Fibroblast of lung (primary cell): ENCODE data around the gene USP32. TPM values are rescaled to one million over a fixed set of nuclear protein-coding genes. Genes with fewer than 3 reads are reported as not detected.

Source experiments
- DNase-seq, 2 donors: peaks; one replicate each; pipeline versions ENCODE4 v3.0.0 to v3.0.0-alpha.2; 2010; ENCODE audit warnings: low read depth in 2 of 2
- H2AFZ ChIP-seq: 2 replicates; pipeline ENCODE4 v1.5.1; 2012; ENCODE audit warnings: low read length, control low read depth, inconsistent platforms
- H3K27ac ChIP-seq: 2 replicates; pipeline ENCODE4 v1.5.1; 2011; ENCODE audit warnings: low read length, control low read depth; ENCODE audit not compliant: insufficient read depth
- H3K27me3 ChIP-seq: 2 replicates; pipeline ENCODE4 v1.5.1; 2011; ENCODE audit warnings: mild to moderate bottlenecking, low read length; ENCODE audit not compliant: control insufficient read depth, insufficient read depth
- H3K36me3 ChIP-seq: 2 replicates; pipeline ENCODE4 v1.5.1; 2011; ENCODE audit warnings: low read length; ENCODE audit not compliant: control insufficient read depth, insufficient read depth
- H3K4me1 ChIP-seq: 2 replicates; pipeline ENCODE4 v1.5.1; 2011; ENCODE audit warnings: low read length; ENCODE audit not compliant: control insufficient read depth, insufficient read depth; ENCODE audit errors: extremely low read depth
- H3K4me2 ChIP-seq: 2 replicates; pipeline ENCODE4 v1.5.1; 2011; ENCODE audit warnings: low read length, control low read depth; ENCODE audit not compliant: insufficient read depth; ENCODE audit errors: extremely low read depth
- H3K4me3 ChIP-seq, 4 experiments: fragments of 200-600 bp in 1 of 4; sonication (generic) in 1 of 4; replicated peaks in 1 of 4; 2 replicates each; pipeline ENCODE4 v1.5.1; 2011 to 2016; ENCODE audit warnings: low read length in 4 of 4, low read depth in 3 of 4, mild to moderate bottlenecking in 3 of 4, control low read depth in 2 of 4, inconsistent platforms in 1 of 4, mixed read lengths in 1 of 4; ENCODE audit not compliant: insufficient read depth in 1 of 4; ENCODE audit errors: control extremely low read depth in 1 of 4
- H3K79me2 ChIP-seq: 2 replicates; pipeline ENCODE4 v1.5.1; 2012; ENCODE audit warnings: mild to moderate bottlenecking, low read length, inconsistent platforms; ENCODE audit not compliant: control insufficient read depth, insufficient read depth
- H3K9ac ChIP-seq: 2 replicates; pipeline ENCODE4 v1.5.1; 2011; ENCODE audit warnings: mild to moderate bottlenecking, low read length, control low read depth; ENCODE audit not compliant: insufficient read depth
- H3K9me3 ChIP-seq: 2 replicates; pipeline ENCODE4 v1.5.1; 2012; ENCODE audit warnings: low read depth, low read length; ENCODE audit not compliant: control insufficient read depth, insufficient read depth
- H4K20me1 ChIP-seq: 2 replicates; pipeline ENCODE4 v1.5.1; 2011; ENCODE audit warnings: low read length; ENCODE audit not compliant: control insufficient read depth, insufficient read depth; ENCODE audit errors: extremely low read depth
- EZH2 ChIP-seq: IDR thresholded peaks from 2 replicates; pipeline ENCODE4 v1.5.1; 2012; ENCODE audit warnings: low read length, control low read depth, mild to moderate bottlenecking; ENCODE audit errors: missing control alignments
- polyA plus RNA-seq, 2 donors: library from polyadenylated mRNA; depleted of rRNA in 1 of 2; stranded (reverse) in 1 of 2; unstranded in 1 of 2; fragments of >200 nt; gene quantifications; 2 replicates each; pipeline ENCODE4 v1.2.1, GENCODE V29; 2011 to 2012; ENCODE audit warnings: missing spikeins in 1 of 2
- total RNA-seq: library from RNA; depleted of rRNA; stranded (reverse); fragments of >200 nt; gene quantifications from 2 replicates; pipeline ENCODE4 v1.2.1, GENCODE V29; 2014
- TF ChIP-seq, protein P1 (sequence below), 2 donors: IDR thresholded peaks in 1 of 2; conservative IDR thresholded peaks in 1 of 2; 1 replicate in 1 of 2; 2 replicates in 1 of 2; pipeline ENCODE4 v1.5.1; 2011 to 2012; ENCODE audit warnings: low read length in 2 of 2, control low read depth in 1 of 2, inconsistent platforms in 1 of 2, low read depth in 1 of 2, mild to moderate bottlenecking in 1 of 2

Gene USP32
- total and polyA plus RNA-seq, 2 donors (not counting 1 experiment from before 2014, with no cell fraction given) = 40.1 to 82.7 TPM

DNA sequence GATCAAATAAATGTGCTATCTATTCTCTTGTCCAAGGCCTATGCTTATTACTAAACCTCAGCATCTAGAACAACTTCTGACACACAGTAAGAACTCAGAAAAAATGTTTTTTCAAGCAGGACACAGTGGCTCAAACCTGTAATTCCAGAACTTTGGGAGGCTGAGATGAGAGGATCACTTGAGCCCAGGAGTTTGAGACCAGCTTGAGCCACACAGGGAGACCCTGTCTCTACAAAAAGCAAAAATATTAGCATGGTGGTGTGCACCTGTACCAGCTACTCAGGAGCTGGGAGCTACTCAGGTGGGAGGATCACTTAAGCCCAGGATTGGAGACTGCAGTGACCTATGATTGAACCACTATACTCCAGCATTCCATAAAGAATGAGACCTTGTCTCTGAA is 32.5 kb downstream of the USP32 start:
- Histone ChIP-seq H3K36me3 (no peaks in the 10 kb centered on the region), H3K4me2 (no peak overlapping the region), H3K27me3 (no peaks in the 10 kb centered on the region), H3K9me3 (no peaks in the 10 kb centered on the region), H3K4me3 (no peak overlapping the region), H3K27ac (no peak overlapping the region), H4K20me1 (peaks cover 2% of the 10 kb centered on the region), H2AFZ (no peak overlapping the region), H3K9ac (no peak overlapping the region), H3K79me2 (peaks cover 51% of the 10 kb centered on the region), H3K4me1 (peaks cover 2% of the 10 kb centered on the region)
- no peak for DNase-seq
- TF ChIP-seq EZH2 = no peak
- TF ChIP-seq, protein P1, sequence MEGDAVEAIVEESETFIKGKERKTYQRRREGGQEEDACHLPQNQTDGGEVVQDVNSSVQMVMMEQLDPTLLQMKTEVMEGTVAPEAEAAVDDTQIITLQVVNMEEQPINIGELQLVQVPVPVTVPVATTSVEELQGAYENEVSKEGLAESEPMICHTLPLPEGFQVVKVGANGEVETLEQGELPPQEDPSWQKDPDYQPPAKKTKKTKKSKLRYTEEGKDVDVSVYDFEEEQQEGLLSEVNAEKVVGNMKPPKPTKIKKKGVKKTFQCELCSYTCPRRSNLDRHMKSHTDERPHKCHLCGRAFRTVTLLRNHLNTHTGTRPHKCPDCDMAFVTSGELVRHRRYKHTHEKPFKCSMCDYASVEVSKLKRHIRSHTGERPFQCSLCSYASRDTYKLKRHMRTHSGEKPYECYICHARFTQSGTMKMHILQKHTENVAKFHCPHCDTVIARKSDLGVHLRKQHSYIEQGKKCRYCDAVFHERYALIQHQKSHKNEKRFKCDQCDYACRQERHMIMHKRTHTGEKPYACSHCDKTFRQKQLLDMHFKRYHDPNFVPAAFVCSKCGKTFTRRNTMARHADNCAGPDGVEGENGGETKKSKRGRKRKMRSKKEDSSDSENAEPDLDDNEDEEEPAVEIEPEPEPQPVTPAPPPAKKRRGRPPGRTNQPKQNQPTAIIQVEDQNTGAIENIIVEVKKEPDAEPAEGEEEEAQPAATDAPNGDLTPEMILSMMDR (conservative IDR thresholded peaks at IDR 0.05 in 1 of 2, IDR thresholded peaks at IDR 0.05 in 1 of 2; ENCODE audit: low read depth in 1 of 2, low read length in 2 of 2) = no peak

DNA sequence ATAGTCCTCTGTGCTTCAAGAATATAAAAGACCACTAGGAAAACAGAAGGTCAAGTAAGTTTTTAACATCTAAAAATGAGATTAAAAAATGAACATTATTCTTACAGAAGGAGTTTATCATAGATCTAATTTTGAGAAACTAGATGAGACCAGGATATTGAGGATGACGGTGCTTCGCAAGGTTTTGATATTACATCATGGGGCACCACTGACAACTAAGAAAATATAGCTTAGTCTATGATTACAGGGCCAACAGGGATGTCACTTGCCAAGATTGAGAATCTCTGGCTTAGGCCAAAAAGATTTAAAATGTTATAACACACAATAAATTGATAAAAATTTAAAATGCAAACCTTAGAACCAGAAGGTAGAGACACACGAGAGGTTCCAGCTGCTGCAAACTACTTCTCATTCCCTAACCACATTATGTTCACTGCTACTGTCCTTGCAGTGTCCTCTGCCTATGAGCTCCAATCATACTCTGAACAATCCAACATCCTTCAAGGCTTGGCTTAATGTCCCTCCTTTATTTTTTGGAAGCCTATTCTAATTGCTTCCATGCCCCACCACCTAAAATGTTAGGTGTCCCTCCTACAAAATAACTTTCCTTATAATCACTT is 33.2 kb downstream of the USP32 start:
- H4K20me1 ChIP-seq = peaks cover 2% of the 10 kb centered on the region
- no peak for DNase-seq
- no peak overlapping the region for H3K9ac ChIP-seq
- no peak overlapping the region for H3K4me3 ChIP-seq
- TF ChIP-seq, protein P1 (conservative IDR thresholded peaks at IDR 0.05 in 1 of 2, IDR thresholded peaks at IDR 0.05 in 1 of 2; ENCODE audit: low read depth in 1 of 2, low read length in 2 of 2) = no peak
- TF ChIP-seq EZH2 = no peak
- no peak overlapping the region for H3K4me2 ChIP-seq
- H3K27ac ChIP-seq = no peak overlapping the region
- no peaks in the 10 kb centered on the region for H3K9me3 ChIP-seq
- H3K36me3 ChIP-seq = no peaks in the 10 kb centered on the region
- no peaks in the 10 kb centered on the region for H3K27me3 ChIP-seq
- H3K4me1 ChIP-seq = peaks cover 5% of the 10 kb centered on the region
- H2AFZ ChIP-seq = no peak overlapping the region
- peaks cover 46% of the 10 kb centered on the region for H3K79me2 ChIP-seq

DNA sequence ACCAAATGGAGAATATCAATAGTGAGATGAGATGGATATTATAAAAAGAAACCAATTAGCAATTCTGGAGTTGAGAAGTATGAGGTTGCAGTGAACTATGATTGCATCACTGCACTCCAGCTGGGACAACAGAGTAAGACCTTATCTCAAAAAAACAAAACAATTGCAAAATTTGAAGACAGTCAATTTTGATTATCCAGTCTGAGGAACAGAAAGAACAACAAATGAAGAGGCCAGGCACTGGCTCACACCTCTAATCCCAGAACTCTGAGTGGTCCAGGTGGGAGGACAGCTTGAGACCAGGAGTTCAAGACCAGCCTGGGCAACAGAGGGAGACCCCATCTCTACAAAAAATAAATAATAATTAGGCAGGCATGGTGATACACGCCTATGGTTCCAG is 35.0 kb downstream of the USP32 start:
- no peak overlapping the region for H2AFZ ChIP-seq
- TF ChIP-seq EZH2 = no peak
- TF ChIP-seq, protein P1 (conservative IDR thresholded peaks at IDR 0.05 in 1 of 2, IDR thresholded peaks at IDR 0.05 in 1 of 2; ENCODE audit: low read depth in 1 of 2, low read length in 2 of 2) = no peak
- H3K36me3 ChIP-seq = no peaks in the 10 kb centered on the region
- H3K79me2 ChIP-seq = peaks cover 60% of the 10 kb centered on the region
- no peak overlapping the region for H3K9ac ChIP-seq
- no peaks in the 10 kb centered on the region for H3K9me3 ChIP-seq
- H4K20me1 ChIP-seq = peaks cover 2% of the 10 kb centered on the region
- H3K4me2 ChIP-seq = no peak overlapping the region
- H3K4me3 ChIP-seq = no peak overlapping the region
- H3K27me3 ChIP-seq = no peaks in the 10 kb centered on the region
- peak; percentile 40 to 72 for DNase-seq
- peaks cover 6% of the 10 kb centered on the region for H3K4me1 ChIP-seq
- H3K27ac ChIP-seq = no peak overlapping the region
